WTC11 (cell line): Measurements from ENCODE around the gene SLC15A5.

Source experiments
- ATF3 ChIP-seq: sonication (generic); formaldehyde crosslinking; conservative IDR thresholded peaks from 2 replicates; pipeline ENCODE4 v1.8.1; 2022; ENCODE audit warnings: mild to moderate bottlenecking, missing genetic modification reagents
- FOXP4 ChIP-seq: sonication (generic); formaldehyde crosslinking; IDR thresholded peaks from 2 replicates; pipeline ENCODE4 v1.8.0; 2022; ENCODE audit warnings: mild to moderate bottlenecking, missing genetic modification reagents
- KAT7 ChIP-seq: sonication (generic); formaldehyde crosslinking; IDR thresholded peaks from 2 replicates; pipeline ENCODE4 v1.8.1; 2023; ENCODE audit warnings: missing genetic modification reagents, mild to moderate bottlenecking, borderline replicate concordance
- MYBL2 ChIP-seq: sonication (generic); formaldehyde crosslinking; IDR thresholded peaks from 2 replicates; pipeline ENCODE4 v1.8.1; 2023; ENCODE audit warnings: mild to moderate bottlenecking, moderate library complexity, missing genetic modification reagents
- NFE2L1 ChIP-seq: sonication (generic); formaldehyde crosslinking; IDR thresholded peaks from 2 replicates; pipeline ENCODE4 v1.8.1; 2023; ENCODE audit warnings: missing genetic modification reagents
- SMAD3 ChIP-seq: sonication (generic); formaldehyde crosslinking; IDR thresholded peaks from 2 replicates; pipeline ENCODE4 v1.8.0; 2022; ENCODE audit warnings: missing genetic modification reagents, mild to moderate bottlenecking, borderline replicate concordance
- SP1 ChIP-seq: sonication (generic); formaldehyde crosslinking; conservative IDR thresholded peaks from 2 replicates; pipeline ENCODE4 v1.8.1; 2022; ENCODE audit warnings: missing genetic modification reagents
- USF2 ChIP-seq: sonication (generic); formaldehyde crosslinking; IDR thresholded peaks from 2 replicates; pipeline ENCODE4 v1.8.1; 2023; ENCODE audit warnings: mild to moderate bottlenecking, missing genetic modification reagents, moderate library complexity
- ZBTB21 ChIP-seq: sonication (generic); formaldehyde crosslinking; IDR thresholded peaks from 2 replicates; pipeline ENCODE4 v1.8.1; 2023; ENCODE audit warnings: mild to moderate bottlenecking, missing genetic modification reagents, borderline replicate concordance
- TF ChIP-seq, protein P1 (sequence below): fragments of 200-600 bp; IDR thresholded peaks from 2 replicates; pipeline ENCODE4 v1.8.0; 2022; ENCODE audit warnings: antibody characterized with exemption
- TF ChIP-seq, protein P2 (sequence below): sonication (generic); formaldehyde crosslinking; IDR thresholded peaks from 2 replicates; pipeline ENCODE4 v1.8.0; 2022; ENCODE audit warnings: mild to moderate bottlenecking, missing genetic modification reagents
- TF ChIP-seq, protein P3 (sequence below): sonication (generic); formaldehyde crosslinking; IDR thresholded peaks from 2 replicates; pipeline ENCODE4 v1.8.0; 2022; ENCODE audit warnings: mild to moderate bottlenecking, missing genetic modification reagents
- TF ChIP-seq, protein P4 (sequence below): sonication (generic); formaldehyde crosslinking; IDR thresholded peaks from 2 replicates; pipeline ENCODE4 v1.8.1; 2023; ENCODE audit warnings: mild to moderate bottlenecking, missing genetic modification reagents

GRCh38 chr12:16282978-16283377 lies 5.5 kb upstream of the SLC15A5 start:
- TF ChIP-seq, protein P1, sequence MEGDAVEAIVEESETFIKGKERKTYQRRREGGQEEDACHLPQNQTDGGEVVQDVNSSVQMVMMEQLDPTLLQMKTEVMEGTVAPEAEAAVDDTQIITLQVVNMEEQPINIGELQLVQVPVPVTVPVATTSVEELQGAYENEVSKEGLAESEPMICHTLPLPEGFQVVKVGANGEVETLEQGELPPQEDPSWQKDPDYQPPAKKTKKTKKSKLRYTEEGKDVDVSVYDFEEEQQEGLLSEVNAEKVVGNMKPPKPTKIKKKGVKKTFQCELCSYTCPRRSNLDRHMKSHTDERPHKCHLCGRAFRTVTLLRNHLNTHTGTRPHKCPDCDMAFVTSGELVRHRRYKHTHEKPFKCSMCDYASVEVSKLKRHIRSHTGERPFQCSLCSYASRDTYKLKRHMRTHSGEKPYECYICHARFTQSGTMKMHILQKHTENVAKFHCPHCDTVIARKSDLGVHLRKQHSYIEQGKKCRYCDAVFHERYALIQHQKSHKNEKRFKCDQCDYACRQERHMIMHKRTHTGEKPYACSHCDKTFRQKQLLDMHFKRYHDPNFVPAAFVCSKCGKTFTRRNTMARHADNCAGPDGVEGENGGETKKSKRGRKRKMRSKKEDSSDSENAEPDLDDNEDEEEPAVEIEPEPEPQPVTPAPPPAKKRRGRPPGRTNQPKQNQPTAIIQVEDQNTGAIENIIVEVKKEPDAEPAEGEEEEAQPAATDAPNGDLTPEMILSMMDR, result no peak
- TF ChIP-seq, protein P2, sequence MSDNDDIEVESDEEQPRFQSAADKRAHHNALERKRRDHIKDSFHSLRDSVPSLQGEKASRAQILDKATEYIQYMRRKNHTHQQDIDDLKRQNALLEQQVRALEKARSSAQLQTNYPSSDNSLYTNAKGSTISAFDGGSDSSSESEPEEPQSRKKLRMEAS, result no peak
- TF ChIP-seq KAT7 (CRISPR knock-in tag) (no peak), MYBL2 (no peak), FOXP4 (CRISPR knock-in tag) (no peak), ATF3 (CRISPR knock-in tag) (no peak), USF2 (no peak), NFE2L1 (no peak), SP1 (no peak), ZBTB21 (CRISPR knock-in tag) (no peak), SMAD3 (CRISPR knock-in tag) (no peak)
- TF ChIP-seq, protein P3, sequence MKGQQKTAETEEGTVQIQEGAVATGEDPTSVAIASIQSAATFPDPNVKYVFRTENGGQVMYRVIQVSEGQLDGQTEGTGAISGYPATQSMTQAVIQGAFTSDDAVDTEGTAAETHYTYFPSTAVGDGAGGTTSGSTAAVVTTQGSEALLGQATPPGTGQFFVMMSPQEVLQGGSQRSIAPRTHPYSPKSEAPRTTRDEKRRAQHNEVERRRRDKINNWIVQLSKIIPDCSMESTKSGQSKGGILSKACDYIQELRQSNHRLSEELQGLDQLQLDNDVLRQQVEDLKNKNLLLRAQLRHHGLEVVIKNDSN (CRISPR knock-in tag), result no peak
- TF ChIP-seq, protein P4, sequence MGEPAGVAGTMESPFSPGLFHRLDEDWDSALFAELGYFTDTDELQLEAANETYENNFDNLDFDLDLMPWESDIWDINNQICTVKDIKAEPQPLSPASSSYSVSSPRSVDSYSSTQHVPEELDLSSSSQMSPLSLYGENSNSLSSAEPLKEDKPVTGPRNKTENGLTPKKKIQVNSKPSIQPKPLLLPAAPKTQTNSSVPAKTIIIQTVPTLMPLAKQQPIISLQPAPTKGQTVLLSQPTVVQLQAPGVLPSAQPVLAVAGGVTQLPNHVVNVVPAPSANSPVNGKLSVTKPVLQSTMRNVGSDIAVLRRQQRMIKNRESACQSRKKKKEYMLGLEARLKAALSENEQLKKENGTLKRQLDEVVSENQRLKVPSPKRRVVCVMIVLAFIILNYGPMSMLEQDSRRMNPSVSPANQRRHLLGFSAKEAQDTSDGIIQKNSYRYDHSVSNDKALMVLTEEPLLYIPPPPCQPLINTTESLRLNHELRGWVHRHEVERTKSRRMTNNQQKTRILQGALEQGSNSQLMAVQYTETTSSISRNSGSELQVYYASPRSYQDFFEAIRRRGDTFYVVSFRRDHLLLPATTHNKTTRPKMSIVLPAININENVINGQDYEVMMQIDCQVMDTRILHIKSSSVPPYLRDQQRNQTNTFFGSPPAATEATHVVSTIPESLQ (CRISPR knock-in tag), result no peak
